GM19193 (cell line): ENCODE results near the gene CD4.

Experiments used
- POLR2A ChIP-seq: IDR thresholded peaks from 4 replicates; pipeline ENCODE4 v1.6.1; 2011; ENCODE audit not compliant: insufficient read depth, insufficient read length; ENCODE audit errors: extremely low read depth

The CD4 gene

DNA sequence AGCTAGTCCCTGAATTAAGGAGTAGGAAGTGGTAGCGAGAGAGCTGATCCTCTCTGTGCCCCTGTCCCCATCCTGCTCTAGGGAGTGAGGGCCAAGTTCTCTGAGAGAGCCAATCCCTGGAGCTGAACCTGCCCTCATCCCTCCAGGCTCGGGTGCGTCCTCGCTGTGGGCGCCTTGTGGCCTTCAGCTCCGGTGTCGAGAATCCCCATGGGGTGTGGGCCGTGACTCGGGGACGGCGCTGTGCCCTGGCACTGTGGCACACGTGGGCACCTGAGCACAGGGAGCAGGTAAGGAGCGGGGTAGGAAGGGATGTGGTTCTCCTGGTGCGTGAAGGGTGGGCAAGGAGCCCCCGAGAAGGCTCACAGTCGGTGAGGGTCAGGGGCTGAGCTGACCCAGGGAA is 49.5 kb downstream of the CD4 start:
- TF ChIP-seq POLR2A: no peak

DNA sequence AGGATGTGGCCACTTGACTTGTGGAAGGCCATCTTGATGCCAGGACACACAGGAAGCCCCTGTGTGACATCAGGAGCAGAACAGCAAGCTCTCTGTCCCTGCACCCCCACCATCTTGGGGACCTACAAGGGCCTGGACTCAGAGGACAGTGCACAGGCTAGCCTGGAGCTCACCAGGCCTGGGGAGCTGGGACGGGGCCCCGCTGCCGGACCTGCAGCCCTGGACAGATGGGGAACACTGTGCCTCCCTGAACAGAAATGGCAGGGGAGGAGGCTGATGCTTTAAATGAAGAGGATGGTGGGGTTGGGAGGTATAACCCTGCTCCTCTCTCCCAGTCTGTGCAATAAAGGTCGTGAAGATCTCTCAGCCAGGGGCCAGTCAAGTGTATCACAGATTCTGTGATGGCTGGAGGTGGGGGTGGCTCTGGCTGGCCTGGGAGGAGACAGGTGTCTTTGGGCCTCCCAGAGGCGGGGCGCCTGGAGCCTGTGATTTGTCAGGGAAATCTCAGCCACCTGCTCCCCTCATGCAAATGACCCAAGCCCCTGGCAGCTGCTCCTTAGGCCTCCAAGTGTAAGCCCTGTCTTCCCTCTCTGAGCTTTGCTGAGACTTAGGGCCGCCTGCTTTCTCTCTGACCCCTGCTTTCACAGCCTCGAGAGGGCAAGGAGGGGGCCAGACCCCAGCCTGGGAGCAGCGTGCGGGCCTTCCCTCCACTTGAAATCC is 50.3 kb downstream of the CD4 start:
- peak; percentile 56 for TF ChIP-seq POLR2A

- TF ChIP-seq POLR2A: no peak
Measured at GRCh38 chr12:6840330-6840729, 51.0 kb downstream of the CD4 start.

DNA sequence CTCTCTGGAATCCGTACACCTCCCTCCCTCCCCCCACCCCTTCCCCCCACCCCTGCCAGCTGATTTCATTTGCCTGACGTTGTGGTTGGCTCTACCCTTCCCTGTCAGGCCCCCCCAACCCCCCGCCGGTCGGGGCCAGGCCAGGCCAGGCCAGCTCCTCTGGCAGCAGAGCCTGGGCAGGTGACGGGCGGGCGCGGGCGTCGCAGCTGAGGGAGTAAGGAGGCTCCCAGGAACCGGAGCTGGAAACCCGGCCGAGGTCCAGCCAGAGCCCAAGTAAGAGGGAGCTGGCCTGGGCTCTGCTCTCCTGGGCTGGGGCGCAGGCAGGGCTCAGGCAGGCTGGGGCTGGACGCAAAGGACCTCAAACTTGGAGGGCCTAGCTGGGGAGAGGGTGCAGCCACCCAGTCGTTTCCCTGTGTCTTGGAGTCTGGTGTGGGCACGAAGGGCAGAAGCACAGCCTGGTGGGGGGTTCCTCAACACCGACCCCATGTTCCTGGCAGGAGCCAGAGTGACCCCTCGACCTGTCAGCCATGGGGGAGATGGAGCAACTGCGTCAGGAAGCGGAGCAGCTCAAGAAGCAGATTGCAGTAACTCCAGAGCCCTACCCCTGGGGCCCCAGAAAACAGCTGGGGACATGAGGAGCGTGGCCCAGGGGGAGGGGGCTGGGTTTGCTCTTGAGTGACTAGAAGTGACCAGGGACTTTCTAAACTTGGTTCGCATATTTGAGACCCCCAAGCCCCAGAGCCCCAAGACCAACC is 51.6 kb downstream of the CD4 start, which contains the start of gene GNB3:
TSS of gene GNB3 (plus strand) at position 165 of the 755 bp plus-strand sequence. CDS start at position 528, 363 bp downstream.
- no peak for TF ChIP-seq POLR2A

DNA sequence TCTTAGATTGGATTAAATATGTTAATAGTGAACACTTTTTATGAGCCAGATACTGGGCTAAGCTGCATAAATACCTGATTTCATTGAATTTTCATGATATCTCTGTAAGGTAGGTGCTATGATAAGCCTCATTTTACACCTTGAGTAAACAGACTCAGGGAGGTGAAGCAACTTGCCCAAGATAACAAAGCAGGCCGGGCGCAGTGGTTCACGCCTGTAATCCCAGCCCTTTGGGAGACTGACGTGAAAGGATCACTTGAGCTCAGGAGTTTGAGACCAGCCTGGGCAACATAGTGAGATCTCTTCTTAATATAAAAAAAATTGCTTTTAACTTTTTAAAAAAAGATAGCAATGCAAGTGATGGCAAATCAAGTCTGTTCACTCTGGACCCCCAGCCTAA is 52.7 kb downstream of the CD4 start:
- no peak for TF ChIP-seq POLR2A

GRCh38 chr12:6843118-6843902 is 54.0 kb downstream of the CD4 start:
- TF ChIP-seq POLR2A: no peak

- no peak for TF ChIP-seq POLR2A
Measured at GRCh38 chr12:6845395-6845794, 56.1 kb downstream of the CD4 start.

DNA sequence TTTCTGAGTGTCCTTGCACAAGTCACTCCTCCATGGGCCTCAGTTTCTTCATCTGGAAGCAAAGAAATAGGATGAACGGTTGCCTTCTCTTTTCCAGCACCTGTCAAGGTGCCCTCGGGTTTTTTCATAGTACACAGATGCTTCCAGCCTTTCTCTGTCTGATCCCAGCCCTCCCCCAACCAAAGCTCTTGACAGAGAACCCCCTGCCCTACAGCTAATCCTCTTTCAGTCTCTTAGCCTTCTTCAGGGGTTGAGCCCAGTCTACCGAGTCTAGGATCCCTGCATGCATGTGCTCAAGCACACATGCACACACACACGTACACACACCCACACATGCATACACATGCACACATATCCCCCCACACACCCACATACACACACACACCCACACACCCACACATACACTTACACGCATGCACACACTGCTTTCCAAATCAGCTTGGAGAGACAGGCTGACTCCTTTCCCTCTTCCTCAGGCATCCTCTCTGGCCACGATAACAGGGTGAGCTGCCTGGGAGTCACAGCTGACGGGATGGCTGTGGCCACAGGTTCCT is 57.1 kb downstream of the CD4 start:
- no peak for TF ChIP-seq POLR2A

DNA sequence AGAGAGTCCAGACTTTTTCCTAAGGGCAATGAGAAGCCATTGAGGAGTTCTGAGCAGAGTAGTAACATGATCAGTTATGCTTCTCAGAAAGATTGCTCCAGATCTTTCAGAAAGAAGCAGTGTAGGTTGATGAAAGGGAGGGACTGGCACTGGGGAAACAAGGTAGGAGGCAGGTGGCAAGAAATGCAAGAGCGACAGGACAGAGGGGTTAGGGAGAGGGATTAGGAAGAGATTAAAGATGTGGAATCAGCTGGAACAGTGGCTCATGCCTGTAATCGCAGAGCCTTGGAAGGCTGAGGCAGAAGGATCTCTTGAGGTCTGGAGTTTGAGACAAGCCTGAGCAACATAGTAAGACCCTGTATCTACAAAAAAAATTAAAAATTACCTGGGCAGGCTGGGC is 58.3 kb downstream of the CD4 start:
- TF ChIP-seq POLR2A: no peak

- TF ChIP-seq POLR2A: no peak
Measured at GRCh38 chr12:6849427-6849826, 60.1 kb downstream of the CD4 start.

GRCh38 chr12:6849976-6850560 is 60.7 kb downstream of the CD4 start:
- TF ChIP-seq POLR2A: no peak

GRCh38 chr12:6850796-6851152 is 61.4 kb downstream of the CD4 start:
- TF ChIP-seq POLR2A: no peak

DNA sequence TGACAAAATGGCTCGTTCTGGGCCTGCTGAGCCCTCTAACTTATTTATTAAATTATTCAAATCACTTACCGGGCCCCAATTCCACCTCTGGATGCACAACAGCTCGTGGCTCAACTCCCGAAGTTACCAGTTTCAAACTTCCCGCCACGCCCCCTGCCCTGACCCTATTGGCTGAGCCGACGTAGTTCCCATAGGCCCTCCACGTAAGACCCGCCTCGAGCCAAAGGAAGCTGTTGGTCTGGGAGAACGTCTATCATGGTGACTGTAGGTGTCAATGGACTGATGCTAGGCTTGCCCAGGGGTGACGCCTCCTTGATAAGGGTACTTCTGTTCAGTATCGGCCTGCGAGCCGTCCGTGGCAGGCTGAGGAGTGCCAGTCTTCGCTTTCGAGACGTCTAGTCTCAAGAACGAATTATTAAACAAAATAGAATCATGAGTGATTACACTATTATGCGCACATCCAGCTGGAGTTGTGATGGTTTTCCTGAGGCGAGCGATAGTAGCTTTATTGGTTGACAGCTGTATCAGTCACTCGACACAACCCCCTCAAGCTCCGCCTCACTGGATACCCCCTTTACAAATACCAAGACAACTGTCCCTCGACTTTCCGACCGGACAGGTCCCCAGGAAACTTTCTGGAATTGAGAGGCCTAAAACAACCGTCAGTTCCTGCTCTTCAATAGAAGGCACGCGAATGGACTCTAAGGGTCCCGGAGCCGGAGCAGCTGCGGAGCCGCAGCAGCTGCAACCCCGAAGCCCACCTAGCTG is 62.0 kb downstream of the CD4 start, which contains the start of gene CDCA3:
TSS of gene CDCA3 (minus strand) at position 134 of the 768 bp plus-strand sequence. CDS start 334 bp downstream, outside the sequence.
- TF ChIP-seq POLR2A: peak; percentile 89

DNA sequence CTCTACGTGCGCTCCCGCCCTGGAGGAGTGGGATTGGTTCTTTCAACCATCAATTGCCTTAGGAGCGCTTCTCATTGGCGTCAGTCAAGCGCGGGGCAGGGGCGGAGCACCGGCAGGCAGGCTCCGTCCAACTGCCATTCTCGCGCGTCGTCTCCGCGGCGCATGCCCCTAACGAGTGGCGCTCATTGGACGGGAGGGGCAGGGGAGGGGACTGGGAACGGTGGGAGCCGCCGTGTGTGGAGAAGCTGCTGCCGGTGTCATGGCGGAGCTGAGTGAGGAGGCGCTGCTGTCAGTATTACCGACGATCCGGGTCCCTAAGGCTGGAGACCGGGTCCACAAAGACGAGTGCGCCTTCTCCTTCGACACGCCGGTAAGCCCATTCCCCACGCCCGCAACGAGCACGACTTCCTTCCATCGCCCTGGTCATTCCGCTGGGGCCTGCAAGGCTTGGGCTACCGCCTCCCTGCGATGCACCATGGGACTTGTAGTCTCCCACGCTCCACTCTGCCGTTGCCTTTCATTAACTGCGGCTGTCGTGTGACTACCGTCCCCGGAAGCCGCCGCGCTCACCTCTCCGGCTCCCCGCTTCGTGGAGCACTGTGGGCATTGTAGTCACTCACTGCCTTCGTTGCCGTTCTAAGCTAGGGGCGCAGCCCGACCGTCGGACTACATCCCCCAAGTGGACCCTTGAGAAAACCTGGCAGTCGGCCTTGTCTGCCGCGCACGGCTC is 62.8 kb downstream of the CD4 start, which contains the start of gene USP5:
TSS of gene USP5 (plus strand) at position 230 of the 730 bp plus-strand sequence. CDS start at position 260, 30 bp downstream.
- TF ChIP-seq POLR2A: peak; percentile 86
